ENCODE results near the gene GID4. TPM values are rescaled to one million over a fixed set of nuclear protein-coding genes. Genes with fewer than 3 reads are reported as not detected.

The GID4 gene
- total RNA-seq, 6 experiments from 2014 or later: 4.8 to 6.1 (median 5.3) TPM

DNA sequence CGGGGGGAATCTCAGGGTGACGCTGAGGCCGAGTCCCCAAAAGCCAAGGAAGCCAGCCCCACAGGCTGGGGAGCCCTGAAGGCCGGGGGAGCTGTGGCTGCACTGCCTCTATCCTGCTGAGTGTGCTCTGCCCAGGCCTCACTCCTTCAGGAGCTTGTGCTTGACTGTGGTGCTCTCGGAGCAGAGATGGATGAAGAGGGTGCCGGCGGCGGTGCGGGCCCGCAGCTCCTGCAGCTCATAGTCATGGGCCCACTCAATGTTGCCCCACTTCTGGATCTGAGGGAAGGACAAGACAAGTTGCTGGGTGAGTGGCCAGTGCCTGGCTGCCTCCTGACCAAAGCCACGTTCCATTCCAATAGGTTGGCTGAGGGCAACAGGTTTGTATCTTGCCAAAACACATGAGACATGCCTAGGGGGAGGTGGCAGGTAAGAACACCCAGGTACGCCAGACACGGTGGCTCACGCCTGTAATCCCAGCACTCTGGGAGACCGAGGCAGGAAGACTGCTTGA lies 20.7 kb upstream of the GID4 start:
- Histone ChIP-seq H3K4me1 (peaks cover 0 to 22% (median 7%) of the 10 kb centered on the region in 4 donors), H3K9me3 (no peaks in the 10 kb centered on the region), H3K4me3 (no peak overlapping the region), H3K27ac (peak overlapping the region in 2 of 3 donors; percentile 30 to 83), H3K27me3 (no peaks in the 10 kb centered on the region), H3K36me3 (peaks cover 0 to 8% (median 0%) of the 10 kb centered on the region in 4 donors)
- intact Hi-C loops (cut with DNase I): no loop called here
- TF ChIP-seq POLR2A (IDR thresholded peaks at IDR 0.05) (no peak), CTCF (IDR thresholded peaks at IDR 0.05) (no peak)
- DNase-seq: peak in 1 of 3 donors; percentile 58
- WGBS (ENCODE audit: insufficient coverage, low coverage, low lambda C conversion rate, missing lambda C conversion rate): 45% methylated on average over 5 of the region's 15 CpGs
- peak; percentile 19 to 45 (median 37) for ATAC-seq

GRCh38 chr17:18019838-18020154 lies 19.4 kb upstream of the GID4 start:
- 92% methylated on average over 1 of the region's 2 CpGs for WGBS (ENCODE audit: insufficient coverage, low coverage, low lambda C conversion rate, missing lambda C conversion rate)
- H3K36me3 ChIP-seq: peaks cover 0 to 8% (median 0%) of the 10 kb centered on the region in 4 donors
- TF ChIP-seq POLR2A (IDR thresholded peaks at IDR 0.05) (no peak), CTCF (IDR thresholded peaks at IDR 0.05) (no peak)
- H3K4me1 ChIP-seq: peaks cover 0 to 22% (median 7%) of the 10 kb centered on the region in 4 donors
- H3K27ac ChIP-seq: no peak overlapping the region
- DNase-seq (no peak), ATAC-seq (no peak)
- no peaks in the 10 kb centered on the region for H3K27me3 ChIP-seq
- intact Hi-C loops (cut with DNase I): loop anchor here in 1 of 2 donors (10.0 kb wide), 1 partner anchor 355 kb away; no protein-coding TSS in a partner anchor
- no peak overlapping the region for H3K4me3 ChIP-seq
- no peaks in the 10 kb centered on the region for H3K9me3 ChIP-seq

- DNase-seq (no peak), ATAC-seq (no peak)
- H3K36me3 ChIP-seq: no peaks in the 10 kb centered on the region
- no peak overlapping the region for H3K27ac ChIP-seq
- intact Hi-C loops (cut with DNase I): loop anchor here in 1 of 2 donors (10.0 kb wide), 1 partner anchor 356 kb away; no protein-coding TSS in a partner anchor
- no peak for TF ChIP-seq CTCF (IDR thresholded peaks at IDR 0.05)
- TF ChIP-seq POLR2A (IDR thresholded peaks at IDR 0.05): no peak
- peaks cover 0 to 23% (median 7%) of the 10 kb centered on the region in 4 donors for H3K4me1 ChIP-seq
- H3K9me3 ChIP-seq: no peaks in the 10 kb centered on the region
- WGBS (ENCODE audit: insufficient coverage, low coverage, low lambda C conversion rate, missing lambda C conversion rate): no CpG with 5 or more reads among the region's 6 CpGs
- H3K4me3 ChIP-seq: no peak overlapping the region
- no peaks in the 10 kb centered on the region for H3K27me3 ChIP-seq
These were observed 18.2 kb upstream of the GID4 start for GRCh38 chr17:18020971-18021370.

DNA sequence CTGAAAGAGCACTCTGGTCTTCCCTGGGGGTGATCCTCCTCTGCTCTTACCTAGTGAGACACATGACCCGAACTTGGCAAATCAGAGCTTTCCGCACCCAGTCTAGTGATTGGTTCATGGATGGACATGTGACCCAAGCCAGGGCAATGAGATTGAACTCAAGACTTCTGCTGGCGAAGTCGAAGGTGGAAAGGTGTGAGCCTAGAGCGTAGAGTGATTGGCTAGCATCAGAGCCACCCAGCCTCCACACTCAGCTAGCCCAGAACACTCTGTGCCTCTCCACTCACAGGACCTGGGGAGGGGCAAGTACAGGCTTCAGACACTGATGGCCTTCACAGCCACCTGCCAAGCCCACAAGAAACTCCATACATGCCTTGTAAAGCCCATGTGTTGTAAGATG lies 17.8 kb upstream of the GID4 start:
- ATAC-seq (no peak), DNase-seq (no peak)
- 90% methylated on average over 2 of the region's 5 CpGs for WGBS (ENCODE audit: insufficient coverage, low coverage, low lambda C conversion rate, missing lambda C conversion rate)
- Histone ChIP-seq H3K4me3 (no peak overlapping the region), H3K9me3 (no peaks in the 10 kb centered on the region), H3K27ac (no peak overlapping the region), H3K4me1 (peaks cover 0 to 27% (median 7%) of the 10 kb centered on the region in 4 donors), H3K27me3 (no peaks in the 10 kb centered on the region), H3K36me3 (no peaks in the 10 kb centered on the region)
- intact Hi-C loops (cut with DNase I): loop anchor here in 1 of 2 donors (10.0 kb wide), 1 partner anchor 357 kb away; no protein-coding TSS in a partner anchor
- TF ChIP-seq POLR2A (IDR thresholded peaks at IDR 0.05): no peak

GRCh38 chr17:18025241-18025944 lies 13.8 kb upstream of the GID4 start:
- WGBS (ENCODE audit: insufficient coverage, low coverage, low lambda C conversion rate, missing lambda C conversion rate): 71% methylated on average over 5 of the region's 5 CpGs
- Histone ChIP-seq H3K27me3 (no peaks in the 10 kb centered on the region), H3K36me3 (no peaks in the 10 kb centered on the region), H3K27ac (no peak overlapping the region), H3K9me3 (no peaks in the 10 kb centered on the region), H3K4me1 (peaks cover 0 to 17% (median 3%) of the 10 kb centered on the region in 4 donors), H3K4me3 (no peak overlapping the region)
- no peak for TF ChIP-seq CTCF (IDR thresholded peaks at IDR 0.05)
- TF ChIP-seq POLR2A (IDR thresholded peaks at IDR 0.05): no peak
- intact Hi-C loops (cut with DNase I): loop anchor here in 1 of 2 donors (10.0 kb wide), 1 partner anchor 361 kb away; no protein-coding TSS in a partner anchor
- ATAC-seq (no peak), DNase-seq (no peak)

Measured in right lobe of liver (tissue), 6 donors.